Cortex of kidney (tissue), 1 donor: ENCODE data around the gene SYNM.

Source experiments
- DNase-seq: peaks from one replicate; lab custom pipeline; 2025; lab: John Stamatoyannopoulos, UW

The SYNM gene

DNA sequence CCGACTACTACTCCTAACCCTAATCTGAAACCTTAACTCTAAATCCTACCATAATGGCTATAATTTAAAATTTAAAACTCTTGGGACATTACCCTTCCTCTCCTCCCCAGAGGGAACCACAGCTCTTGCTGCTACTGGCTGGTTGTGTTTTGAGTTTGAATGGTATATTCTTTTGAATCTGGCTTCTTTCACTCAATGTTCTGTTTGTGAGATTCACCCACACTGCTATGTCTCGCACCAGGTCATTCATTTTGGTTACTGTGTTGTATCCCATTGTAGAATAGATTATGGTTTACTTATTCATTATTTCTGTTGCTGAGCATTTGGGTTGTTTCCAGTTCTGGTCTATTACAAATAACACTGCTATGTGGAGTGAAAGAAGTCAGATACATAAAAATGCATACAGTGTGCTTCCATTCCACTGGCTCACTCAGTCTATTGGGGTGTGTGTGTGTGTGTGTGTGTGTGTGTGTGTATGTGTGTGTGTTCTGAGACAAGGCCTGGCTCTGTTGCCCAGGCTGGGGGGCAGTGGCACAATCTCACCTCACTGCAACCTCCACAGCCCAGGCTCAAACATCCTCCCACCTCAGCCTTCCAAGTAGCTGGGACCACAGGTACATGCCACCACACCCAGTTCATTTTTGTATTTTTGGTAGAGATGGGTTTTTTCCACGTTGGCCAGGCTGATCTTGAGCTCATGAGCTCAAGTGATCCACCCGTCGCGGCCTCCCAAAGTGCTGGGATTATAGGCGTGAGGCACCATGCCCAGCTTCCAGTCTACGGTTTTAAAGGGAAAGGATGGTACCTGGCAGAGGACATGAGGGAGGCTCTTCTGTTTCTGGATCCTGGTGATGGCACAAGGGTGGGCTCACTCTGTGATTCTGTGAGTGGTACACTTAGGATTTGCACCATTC is 19.2 kb upstream of the SYNM start:
- DNase-seq, result no peak

DNA sequence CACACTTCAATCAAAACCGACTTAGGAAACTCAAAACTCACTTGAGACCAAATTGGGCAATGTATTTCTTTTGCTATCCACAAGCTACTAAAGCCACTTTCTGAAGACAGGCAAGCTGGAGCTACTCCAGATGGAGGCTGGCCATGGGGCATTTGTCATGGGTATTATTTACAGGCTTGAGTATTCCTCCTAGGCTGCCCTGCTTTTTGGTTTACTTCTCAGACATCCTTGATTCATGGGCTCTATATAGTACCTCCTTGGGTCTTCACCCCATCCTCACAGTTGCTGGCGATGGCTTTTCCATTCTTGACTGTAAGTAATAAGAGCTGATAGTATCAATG is 18.6 kb upstream of the SYNM start:
- DNase-seq, result no peak

DNA sequence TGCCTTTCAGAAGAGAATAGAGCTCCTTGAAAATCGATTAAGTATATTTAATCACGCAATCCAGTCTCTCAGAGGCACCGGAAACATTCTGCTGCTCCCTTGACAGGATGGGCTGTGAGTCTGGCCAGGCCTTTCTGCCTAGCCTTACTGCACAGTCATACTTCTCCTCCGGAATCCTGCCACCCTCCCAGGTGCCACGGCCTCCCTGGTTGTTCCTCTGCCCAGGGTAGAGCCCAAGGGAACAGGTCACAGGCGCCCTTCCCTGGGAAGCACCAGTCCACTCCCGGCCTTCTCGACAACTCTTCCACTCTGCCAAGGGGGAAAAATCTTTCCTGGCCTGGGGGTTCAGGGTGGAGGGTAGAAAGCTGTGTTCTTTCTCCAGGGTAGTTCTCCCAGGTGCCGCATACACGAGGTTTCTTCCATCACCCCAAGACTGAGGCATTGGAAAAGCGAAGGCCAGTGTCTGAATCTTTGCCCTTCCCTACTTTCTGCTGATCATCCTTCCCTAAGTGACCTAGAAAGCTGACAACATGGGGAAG is 17.4 kb upstream of the SYNM start:
- DNase-seq, result no peak

DNA sequence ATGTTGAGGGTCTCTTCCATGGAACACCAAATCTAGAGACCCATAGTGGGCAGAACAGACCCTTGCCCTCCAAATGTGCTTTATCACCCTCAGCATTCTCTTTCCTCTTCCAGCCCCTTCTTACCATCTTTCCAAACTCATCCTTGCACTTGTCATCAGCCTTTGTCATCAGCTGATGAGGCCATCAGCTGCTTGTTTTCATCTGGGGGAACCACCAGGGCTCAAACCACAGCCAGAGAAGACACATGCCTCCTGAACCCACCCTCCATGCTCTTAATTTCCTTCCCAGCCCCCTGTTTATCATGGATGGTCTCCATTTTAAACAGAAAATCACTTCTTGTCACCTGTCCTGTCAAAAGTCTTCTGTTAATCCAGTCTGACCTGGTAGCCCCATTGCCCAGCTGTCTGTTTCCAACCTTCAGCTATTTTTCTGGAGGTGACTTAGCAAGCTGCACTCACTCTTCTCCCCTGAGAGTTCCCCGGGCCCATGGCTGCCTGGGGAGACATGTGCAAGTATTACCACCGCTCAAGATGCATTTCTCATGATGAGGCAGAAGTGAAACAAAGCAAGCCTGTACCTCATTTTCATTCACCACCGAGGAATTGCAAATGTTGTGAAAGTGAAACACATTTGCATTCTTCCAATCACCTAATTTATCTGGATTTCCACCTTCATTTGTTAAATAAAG is 14.7 kb upstream of the SYNM start:
- no peak for DNase-seq

DNA sequence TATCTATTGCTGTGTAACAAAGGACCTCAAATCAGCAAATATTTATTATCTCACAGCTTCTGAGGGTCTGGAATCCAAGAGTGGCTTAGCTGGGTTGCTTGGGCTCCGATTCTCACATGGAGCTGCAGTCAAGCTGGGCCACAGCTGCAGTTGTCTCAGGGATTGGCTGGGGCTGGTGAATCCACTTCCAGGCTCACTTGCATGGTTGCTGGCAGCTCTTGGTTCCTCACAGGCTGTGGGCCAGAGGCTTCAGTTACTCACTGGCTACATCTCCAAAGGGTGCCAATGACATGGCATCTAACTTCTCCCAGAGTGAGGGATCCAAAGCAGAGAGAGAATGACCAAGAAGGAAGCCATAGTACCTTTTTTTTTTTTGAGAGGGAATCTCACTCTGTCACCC is 13.9 kb upstream of the SYNM start:
- DNase-seq, result no peak

DNA sequence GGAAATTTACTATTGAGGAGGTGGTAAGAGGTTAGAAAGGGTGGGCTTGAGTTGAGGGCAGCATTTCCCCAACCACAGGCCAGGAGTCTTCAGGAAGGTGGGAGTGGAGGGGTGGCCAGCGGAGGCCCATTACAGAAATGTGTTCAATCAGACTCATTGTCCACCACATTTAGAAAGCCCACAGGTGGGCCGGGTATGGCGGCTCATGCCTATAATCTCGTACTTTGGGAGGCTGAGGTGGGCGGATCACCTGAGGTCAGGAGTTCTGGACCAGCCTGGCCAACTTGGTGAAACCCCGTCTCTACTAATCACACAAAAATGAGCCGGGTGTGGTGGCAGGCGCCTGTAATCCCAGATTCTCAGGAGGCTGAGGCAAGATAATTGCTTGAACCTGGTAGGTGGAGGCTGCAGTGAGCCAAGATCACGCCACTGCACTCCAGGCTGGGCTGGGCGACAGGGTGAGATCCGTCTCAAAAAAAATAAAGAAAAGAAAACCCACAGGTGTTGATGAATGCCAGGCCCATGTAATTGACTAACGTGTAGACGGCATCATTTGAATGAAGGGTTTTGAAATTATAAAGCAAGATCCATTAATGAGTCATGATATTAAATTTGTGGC is 12.2 kb upstream of the SYNM start:
- no peak for DNase-seq

DNA sequence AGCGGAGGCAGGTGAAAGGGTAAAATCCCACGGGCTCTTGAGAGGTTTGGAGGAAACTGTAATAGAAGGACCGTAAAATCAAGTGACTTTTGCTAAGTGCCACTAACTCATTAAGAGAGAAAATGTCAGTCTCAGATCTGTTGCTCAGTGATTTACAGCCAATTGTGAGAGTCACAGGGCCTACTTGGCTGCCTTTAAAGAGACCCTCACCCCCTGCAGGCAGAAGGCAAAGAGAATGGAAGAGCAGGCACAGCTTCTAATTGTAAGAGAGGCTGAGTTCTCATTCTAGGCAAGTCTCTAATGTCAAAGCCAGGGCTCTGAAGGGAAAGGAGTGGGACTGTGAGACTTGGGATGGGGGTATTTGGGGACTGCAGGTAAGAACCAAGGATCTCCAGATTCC is 9.3 kb upstream of the SYNM start:
- DNase-seq, result no peak

DNA sequence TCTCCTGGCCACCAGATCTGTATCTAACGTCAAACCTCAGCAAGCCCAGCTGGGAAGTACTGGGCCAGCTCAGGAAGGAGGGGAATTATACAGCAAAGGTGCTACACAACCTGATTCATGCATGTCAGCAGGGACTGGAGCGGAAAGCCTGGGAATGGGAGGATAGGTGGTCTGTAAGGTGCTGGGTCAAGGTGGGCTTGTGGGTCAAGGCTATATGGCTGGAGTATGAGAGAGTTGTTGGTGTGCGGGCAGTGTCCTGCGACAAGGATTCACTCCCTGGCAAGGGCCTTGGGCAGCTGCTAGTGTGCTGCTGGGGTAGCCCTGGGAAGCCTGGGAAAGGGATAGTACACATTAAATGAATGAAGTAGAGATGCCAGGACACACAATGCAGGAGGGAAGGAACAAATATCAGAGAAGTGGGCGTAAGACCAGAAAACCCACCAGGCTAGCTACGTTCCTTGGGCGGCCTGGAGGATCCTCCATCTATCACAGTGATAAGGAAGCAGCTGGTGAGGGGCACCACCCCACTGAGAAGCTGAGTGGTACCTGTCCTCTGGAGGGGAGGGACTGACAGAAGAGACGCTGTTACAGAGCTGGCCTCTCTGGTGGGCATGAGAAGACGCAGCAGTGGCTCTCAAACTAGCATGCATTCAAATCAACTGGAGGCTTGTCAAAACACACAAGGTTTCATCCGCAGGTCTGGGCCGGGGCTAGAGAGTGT is 8.5 kb upstream of the SYNM start:
- no peak for DNase-seq

DNA sequence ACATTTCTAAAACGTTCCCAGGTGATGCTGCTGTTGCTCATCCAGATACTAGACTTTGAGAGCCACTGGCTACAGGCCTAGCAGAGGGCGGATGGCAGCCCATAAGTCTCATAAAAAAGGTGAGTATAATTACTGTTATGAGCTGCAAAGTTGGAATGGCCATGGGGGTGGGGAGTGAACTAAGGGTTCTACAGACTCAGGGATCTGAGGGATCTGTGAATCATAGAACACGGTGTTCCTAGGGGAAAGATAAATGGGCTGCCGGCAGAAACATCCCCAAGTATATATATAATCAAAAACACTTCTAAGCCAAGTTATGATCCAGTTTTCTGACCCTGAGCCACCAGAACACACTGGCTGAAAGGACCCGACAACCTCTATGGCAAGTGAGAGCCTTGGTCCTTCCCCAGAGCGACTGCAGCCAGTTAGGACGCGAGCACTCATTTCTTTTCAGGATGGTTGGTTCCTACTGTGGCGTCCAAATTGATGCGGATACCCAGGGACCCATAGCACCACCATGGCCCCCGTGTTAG is 7.9 kb upstream of the SYNM start:
- DNase-seq, result no peak

DNA sequence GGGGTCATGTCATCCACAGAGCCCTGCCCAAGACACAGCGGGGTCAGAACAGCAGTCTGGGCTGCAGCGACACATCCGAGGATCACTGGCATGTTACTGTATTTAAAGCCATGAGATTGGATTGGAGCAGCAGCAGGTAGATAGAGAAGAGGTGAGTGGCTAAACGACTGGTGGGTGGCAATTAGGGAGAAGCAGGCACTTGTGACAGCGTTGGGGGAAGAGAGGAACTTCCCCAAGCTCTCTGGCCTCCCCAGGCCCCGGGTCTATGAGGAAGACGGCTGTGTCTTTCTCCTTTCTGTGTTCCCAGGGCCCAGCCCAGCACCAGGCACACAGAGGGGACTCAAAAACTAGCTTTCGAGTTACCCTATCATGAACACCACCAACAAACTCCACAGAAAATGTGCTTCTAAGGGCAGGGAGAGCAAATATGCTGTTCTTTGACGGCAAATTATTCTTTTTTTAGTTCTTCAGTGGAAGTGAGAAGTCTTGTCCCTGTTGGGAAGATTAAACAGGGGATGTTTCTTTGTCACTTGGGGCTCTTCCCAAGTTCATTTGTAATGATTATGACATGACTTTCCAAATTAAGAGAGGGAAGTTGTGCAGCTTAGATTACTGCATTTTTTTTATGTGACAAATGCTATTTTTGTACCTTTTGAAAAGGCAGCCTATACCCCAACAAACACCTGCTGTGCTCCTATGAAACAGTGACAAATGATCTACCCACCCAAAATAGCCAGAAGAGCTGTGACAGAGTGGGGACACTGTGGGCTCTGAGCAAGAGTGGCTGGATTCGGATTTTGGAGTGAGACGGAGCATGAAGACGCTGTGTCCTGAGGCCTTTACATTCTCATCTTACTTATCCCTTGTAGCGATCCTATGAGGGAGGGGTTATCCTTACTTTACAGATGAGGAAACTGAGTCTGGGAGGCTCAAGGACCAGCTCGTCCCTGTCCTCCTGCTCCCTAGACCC is 7.2 kb upstream of the SYNM start:
- no peak for DNase-seq

DNA sequence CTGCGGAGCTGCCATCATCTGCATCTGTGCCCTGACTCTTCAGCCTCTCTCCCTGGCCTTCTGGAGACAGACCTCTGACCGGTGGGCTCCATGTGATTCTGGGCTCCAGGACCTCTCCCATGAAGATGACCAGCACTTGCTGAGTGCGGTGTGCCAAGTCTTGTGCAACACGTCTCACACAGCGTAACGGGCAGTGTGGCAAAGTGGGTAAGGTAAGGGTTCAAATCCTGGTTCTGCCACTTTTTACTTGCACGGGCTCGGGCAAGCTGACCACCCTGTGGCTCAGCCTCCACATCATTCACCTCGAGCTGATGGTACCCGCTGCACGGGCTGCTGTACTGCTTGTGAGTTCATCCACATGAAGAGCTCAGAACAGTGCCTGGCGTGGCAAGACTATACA is 6.5 kb upstream of the SYNM start:
- no peak for DNase-seq

DNA sequence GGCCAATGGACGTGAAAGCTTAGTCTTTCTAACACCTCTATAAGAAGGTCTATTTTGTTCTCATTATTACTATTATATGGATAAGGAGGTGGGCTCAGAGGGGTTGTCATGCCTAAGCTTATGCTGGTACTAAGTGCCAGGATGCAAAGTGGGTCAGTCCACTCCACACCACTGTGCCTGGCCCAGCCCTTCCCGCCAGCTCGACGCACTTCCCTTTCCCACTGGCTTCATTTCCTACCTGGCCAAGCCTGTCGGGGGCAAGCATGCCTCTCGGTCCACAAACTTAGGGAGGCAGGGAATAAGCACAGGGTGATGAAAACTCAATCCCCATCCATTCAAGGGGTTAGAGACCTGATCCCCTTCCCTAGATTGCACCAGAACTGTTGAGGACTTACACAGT is 5.9 kb upstream of the SYNM start:
- no peak for DNase-seq

DNA sequence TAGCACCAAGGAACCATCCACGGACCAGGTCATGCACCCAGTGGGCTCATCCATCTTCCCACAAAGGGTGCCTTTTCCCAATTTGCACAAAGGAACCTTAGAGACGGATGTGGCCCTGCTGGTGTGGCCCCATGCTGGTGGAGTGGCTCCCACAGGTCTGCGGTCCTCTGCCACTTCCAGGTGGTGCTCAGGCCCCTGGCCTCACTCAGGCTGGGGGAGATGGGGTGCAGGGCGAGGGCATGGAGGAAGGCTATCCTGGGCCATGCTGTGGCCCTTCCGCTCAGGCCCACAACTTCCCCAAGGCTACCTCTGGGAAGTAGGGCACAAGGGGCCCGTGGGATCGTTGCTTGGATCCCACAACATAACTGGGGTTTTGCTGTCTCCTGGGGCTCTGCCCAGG is 5.2 kb upstream of the SYNM start:
- no peak for DNase-seq

DNA sequence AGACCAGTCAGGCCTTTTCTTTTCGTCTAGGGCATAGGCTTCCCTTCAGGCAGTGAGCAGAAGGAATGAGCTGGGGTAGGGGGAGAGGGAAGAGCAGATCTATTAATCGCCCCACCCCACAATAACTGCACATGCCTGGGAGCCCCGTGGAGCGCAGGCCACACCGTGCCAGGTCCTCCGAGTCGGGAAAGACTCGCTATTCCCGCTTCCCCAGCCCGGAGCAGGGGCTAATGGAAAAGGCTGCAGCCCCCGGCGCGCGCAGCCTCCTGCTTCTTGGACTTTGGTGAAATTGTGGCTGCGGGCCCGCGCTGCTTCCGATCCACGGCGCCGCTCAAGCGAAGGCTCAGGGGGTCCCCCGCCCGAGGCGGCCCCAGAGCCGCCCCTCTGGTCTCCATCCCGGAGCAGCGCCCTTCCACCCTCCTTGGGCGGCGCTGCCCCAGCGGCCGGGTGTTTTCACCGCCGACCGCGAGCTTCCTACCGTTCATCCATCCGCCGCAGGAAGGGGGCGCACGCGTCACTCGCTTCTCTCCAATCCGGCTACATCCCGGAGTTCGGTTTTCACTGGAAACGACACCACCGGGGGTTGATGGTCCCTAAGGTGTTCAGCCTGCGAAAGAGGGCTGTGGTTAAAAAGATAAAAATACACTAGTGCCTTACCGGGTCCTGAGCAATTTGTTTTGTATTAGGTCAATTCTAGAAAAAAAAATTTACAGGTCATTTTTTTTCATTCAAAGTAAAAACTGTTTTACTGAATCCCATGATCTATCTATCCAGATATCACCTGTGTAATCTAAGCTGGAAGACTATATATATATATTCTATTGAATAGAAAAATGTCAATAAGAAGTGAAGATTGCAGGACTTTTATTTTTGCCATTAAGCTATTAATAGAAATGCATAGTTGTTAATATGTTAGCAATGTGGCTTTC is 4.4 kb upstream of the SYNM start:
- DNase-seq, result no peak

DNA sequence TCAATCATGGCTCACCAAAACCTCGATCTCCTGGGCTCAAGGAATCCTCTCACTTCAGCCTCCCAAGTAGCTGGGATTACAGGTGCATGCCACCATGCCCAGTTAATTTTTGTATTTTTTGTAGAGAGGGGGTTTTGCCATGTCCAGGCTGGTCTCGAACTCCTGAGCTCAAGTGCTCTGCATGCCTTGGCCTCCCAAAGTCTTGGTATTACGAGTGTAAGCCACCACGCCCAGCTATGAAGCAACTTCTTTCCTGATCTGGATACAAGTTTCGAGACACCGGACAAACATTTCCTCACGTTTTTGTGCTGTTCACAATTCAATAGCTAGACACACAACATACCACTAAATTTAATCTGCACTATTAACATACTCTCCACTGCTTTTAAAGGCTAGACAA is 3.4 kb upstream of the SYNM start:
- DNase-seq, result no peak

DNA sequence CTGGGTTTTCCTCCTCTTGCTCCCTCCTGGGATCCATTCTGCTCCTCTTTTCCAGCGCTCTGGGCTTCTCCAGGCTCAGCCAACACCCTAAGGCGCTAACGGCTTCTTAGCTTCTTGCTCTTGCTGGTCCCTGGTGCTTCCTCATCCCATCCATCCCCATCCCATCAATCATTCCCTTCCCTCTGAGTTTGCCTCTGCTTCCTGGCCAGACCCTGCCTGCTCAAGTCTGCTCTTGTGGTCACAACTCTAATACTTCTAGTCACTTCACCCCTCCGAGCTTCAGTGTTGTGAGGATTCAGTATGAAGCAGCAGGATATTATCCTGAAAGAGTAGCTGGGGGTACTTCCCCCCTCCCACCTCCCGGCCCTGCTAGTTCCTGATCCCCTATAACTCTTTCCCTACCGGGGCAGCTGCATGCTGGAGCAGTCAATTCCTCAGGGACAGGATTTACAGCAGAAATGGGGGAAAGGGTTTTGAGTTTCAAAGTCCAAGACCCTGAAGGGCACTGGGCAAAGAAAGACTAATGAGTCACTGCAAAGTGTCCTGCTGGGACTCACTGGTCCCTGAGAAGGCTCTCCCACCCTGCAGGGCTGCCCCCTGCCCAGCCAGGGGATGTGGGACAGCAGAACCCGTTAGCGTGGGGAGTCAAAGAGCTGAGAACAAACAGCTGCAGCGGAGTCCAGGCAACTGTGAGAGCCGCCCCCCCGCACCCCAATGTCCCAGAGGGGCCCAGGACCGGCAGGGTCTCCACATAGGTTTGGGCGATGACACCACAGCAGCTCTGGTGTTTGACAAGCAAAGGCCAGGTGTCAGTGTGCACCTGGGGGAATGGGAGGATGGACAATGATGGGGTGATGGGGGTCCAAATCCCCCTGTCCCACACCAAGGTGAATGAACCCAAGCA is 2.3 kb upstream of the SYNM start:
- no peak for DNase-seq

DNA sequence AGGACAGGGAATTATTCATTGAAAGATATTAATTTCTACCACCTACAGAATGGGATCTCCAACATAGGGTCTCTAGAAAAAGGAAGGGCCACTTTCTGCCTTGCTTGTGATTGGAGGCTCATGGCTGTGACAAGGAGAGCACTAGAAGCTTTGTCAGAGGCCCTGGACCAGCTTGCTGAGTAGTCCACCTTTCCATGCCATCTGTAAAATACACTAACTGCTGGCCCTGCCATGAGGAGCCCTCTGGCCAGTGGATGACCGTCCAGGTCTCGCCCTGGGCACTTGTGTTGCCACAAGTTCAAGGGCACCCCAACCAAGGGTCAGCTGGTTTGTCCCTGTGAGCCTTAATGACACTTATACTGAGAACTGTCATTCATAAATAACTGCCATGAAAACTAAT is 1.6 kb upstream of the SYNM start:
- no peak for DNase-seq

DNA sequence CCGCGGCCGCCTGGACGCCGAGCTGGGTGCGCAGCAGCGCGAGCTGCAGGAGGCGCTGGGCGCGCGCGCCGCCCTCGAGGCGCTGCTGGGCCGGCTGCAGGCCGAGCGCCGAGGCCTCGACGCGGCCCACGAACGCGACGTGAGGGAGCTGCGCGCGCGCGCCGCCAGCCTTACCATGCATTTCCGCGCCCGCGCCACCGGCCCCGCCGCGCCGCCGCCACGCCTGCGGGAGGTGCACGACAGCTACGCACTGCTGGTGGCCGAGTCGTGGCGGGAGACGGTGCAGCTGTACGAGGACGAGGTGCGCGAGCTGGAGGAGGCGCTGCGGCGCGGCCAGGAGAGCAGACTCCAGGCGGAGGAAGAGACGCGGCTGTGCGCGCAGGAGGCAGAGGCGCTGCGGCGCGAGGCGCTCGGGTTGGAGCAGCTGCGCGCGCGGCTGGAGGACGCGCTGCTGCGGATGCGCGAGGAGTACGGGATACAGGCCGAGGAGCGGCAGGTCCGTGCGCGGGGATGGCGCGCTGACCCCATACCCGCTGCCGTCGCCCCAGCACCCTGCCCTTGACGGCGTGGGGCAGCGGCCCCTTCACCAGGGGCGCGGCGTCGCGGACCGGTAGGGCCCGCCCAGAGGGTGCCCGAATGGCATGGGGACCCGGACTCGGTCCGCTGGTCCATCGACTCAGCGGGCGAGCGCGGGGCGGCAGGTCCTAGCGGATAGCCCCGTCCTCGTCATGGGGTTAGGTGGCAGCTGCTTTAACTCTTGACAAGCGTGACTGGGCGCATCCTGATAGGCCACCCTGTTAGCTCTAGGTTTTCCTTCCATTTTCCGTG is 848 bp downstream of the SYNM start:
- DNase-seq, result no peak
